GM10248 (cell line): ENCODE data around the gene EYA2.

Source experiments
- CTCF ChIA-PET: fragments of 300-600 bp; sonication (Branson Sonifier 250); formaldehyde crosslinking; extraction: SDS; loops from one replicate; lab custom pipeline; 2021; ENCODE audit warnings: antibody characterized with exemption; lab: Yijun Ruan, JAX
- POLR2A ChIA-PET: fragments of 350-650 bp; sonication (Branson Sonifier 250); formaldehyde crosslinking; extraction: SDS; loops from one replicate; lab custom pipeline; 2020; ENCODE audit warnings: antibody characterized with exemption; lab: Yijun Ruan, JAX
- DNase-seq: peaks from one replicate; pipeline ENCODE4 v3.0.0; 2012; ENCODE audit errors: extremely low spot score
- CTCF ChIP-seq: IDR thresholded peaks from 2 replicates; pipeline ENCODE4 v1.5.1; 2012; ENCODE audit warnings: mild to moderate bottlenecking, low read depth; ENCODE audit errors: extremely low read depth, missing control alignments, control extremely low read depth

The EYA2 gene

GRCh38 chr20:47066484-47067270 lies 172.0 kb downstream of the EYA2 start:
- no peak for TF ChIP-seq CTCF
- ChIA-PET POLR2A (no interaction called here), CTCF (no interaction called here)
- no peak for DNase-seq

GRCh38 chr20:47067776-47068175 lies 173.1 kb downstream of the EYA2 start:
- ChIA-PET CTCF (interaction anchor here (0.7 kb wide), 1 partner anchor 11 kb away, joined by 3 read pairs; no protein-coding TSS in a partner anchor), POLR2A (no interaction called here)
- DNase-seq, result no peak
- no peak for TF ChIP-seq CTCF

GRCh38 chr20:47070176-47070575 lies 175.5 kb downstream of the EYA2 start:
- CTCF ChIA-PET, result no interaction called here
- POLR2A ChIA-PET, result no interaction called here
- TF ChIP-seq CTCF, result no peak
- no peak for DNase-seq

GRCh38 chr20:47071646-47072185 lies 177.1 kb downstream of the EYA2 start:
- no peak for DNase-seq
- no peak for TF ChIP-seq CTCF
- ChIA-PET POLR2A (no interaction called here), CTCF (no interaction called here)

GRCh38 chr20:47073766-47074475 lies 179.3 kb downstream of the EYA2 start:
- DNase-seq, result no peak
- POLR2A ChIA-PET, result no interaction called here

More at GRCh38 chr20:47073766-47074475, 179.3 kb downstream of the EYA2 start:
- CTCF ChIA-PET, result no interaction called here
- TF ChIP-seq CTCF, result no peak
